ENCODE results near the gene SH2D1B.

The SH2D1B gene

GRCh38 chr1:162388615-162389014, 23.3 kb downstream of the SH2D1B start:
- Histone ChIP-seq H3K27ac (ENCODE audit: low read depth, low read length) (no peak overlapping the region), H3K9ac (ENCODE audit: low read depth in 1 of 2, low read length in 2 of 2) (no peak overlapping the region), H3K27me3 (ENCODE audit: control insufficient read depth in 1 of 2, insufficient read depth in 2 of 2, low read length in 2 of 2) (no peaks in the 10 kb centered on the region), H3K4me1 (ENCODE audit: control insufficient read depth in 1 of 2, insufficient read depth in 2 of 2, low read length in 2 of 2) (peaks cover 7 to 31% of the 10 kb centered on the region in 2 donors), H3K9me3 (ENCODE audit: control insufficient read depth in 1 of 2, low read length in 2 of 2) (no peaks in the 10 kb centered on the region), H3K4me3 (ENCODE audit: low read depth in 1 of 2, low read length in 2 of 2) (no peak overlapping the region), H3K36me3 (ENCODE audit: control insufficient read depth in 1 of 2, insufficient read depth in 2 of 2, low read length in 2 of 2) (peaks cover 0 to 6% of the 10 kb centered on the region in 2 donors)

- Histone ChIP-seq H3K4me3 (ENCODE audit: low read depth in 1 of 2, low read length in 2 of 2) (no peak overlapping the region), H3K4me1 (ENCODE audit: control insufficient read depth in 1 of 2, insufficient read depth in 2 of 2, low read length in 2 of 2) (peaks cover 9 to 36% of the 10 kb centered on the region in 2 donors), H3K9ac (ENCODE audit: low read depth in 1 of 2, low read length in 2 of 2) (no peak overlapping the region), H3K27me3 (ENCODE audit: control insufficient read depth in 1 of 2, insufficient read depth in 2 of 2, low read length in 2 of 2) (no peaks in the 10 kb centered on the region), H3K27ac (ENCODE audit: low read depth, low read length) (no peak overlapping the region), H3K36me3 (ENCODE audit: control insufficient read depth in 1 of 2, insufficient read depth in 2 of 2, low read length in 2 of 2) (peaks cover 0 to 10% of the 10 kb centered on the region in 2 donors), H3K9me3 (ENCODE audit: control insufficient read depth in 1 of 2, low read length in 2 of 2) (no peaks in the 10 kb centered on the region)
Measured at GRCh38 chr1:162388083-162388594, 23.8 kb downstream of the SH2D1B start.

GRCh38 chr1:162387226-162388082, 24.5 kb downstream of the SH2D1B start:
- Histone ChIP-seq H3K4me1 (ENCODE audit: control insufficient read depth in 1 of 2, insufficient read depth in 2 of 2, low read length in 2 of 2) (peaks cover 16 to 42% of the 10 kb centered on the region in 2 donors), H3K27ac (ENCODE audit: low read depth, low read length) (no peak overlapping the region)

DNA sequence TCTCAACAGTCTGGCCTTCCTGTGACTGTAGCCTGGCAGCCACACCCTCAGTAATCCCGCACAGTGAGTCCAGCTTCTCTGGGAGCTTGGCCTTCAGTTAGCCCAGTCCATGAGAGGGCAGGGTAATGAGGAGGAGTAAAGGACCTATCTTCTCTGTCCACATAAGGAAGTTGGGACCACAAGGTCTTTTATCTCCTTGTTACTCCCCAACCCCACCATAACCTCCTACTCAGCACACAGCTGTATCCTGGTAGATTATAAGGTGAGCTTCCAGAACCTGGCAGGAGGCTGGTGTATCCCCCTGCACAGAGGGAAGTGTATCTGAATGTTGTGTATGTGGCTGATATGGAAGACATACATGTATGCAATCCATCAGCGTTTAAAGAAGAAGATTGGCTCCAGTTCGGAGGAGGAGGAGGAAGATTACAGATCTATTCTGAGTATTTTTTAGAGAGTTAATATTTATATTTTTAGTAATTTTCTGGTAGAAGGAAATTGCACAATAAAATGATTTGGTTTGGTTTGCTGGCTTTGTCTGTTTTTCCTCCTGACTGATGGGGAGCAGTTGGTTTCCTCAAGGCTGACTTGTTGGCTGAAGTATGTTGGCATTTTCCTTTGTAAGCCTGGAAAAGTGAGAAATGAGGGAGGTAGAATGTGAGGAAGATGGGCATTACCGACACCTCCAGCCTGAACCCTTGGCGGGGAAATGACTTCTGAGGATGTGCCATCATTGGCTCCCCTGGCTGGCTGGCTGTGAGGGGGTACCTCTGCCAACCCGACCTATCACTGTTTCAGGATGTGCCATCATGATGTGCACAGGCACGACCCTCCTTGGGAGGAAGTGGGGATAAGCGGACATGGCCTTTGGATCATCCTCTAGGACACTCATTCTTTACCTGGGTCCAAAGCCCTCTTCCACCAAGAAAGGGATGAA, 25.4 kb downstream of the SH2D1B start:
- Histone ChIP-seq H3K4me3 (ENCODE audit: low read depth in 1 of 2, low read length in 2 of 2) (no peak overlapping the region), H3K9me3 (ENCODE audit: control insufficient read depth in 1 of 2, low read length in 2 of 2) (no peaks in the 10 kb centered on the region), H3K9ac (ENCODE audit: low read depth in 1 of 2, low read length in 2 of 2) (no peak overlapping the region), H3K4me1 (ENCODE audit: control insufficient read depth in 1 of 2, insufficient read depth in 2 of 2, low read length in 2 of 2) (peaks cover 24 to 45% of the 10 kb centered on the region in 2 donors), H3K36me3 (ENCODE audit: control insufficient read depth in 1 of 2, insufficient read depth in 2 of 2, low read length in 2 of 2) (peaks cover 0 to 12% of the 10 kb centered on the region in 2 donors), H3K27me3 (ENCODE audit: control insufficient read depth in 1 of 2, insufficient read depth in 2 of 2, low read length in 2 of 2) (no peaks in the 10 kb centered on the region), H3K27ac (ENCODE audit: low read depth, low read length) (no peak overlapping the region)

More at GRCh38 chr1:162387226-162388082, 24.5 kb downstream of the SH2D1B start:
- H3K27me3 ChIP-seq (ENCODE audit: control insufficient read depth in 1 of 2, insufficient read depth in 2 of 2, low read length in 2 of 2), result no peaks in the 10 kb centered on the region
- H3K4me3 ChIP-seq (ENCODE audit: low read depth in 1 of 2, low read length in 2 of 2), result no peak overlapping the region
- no peak overlapping the region for H3K9ac ChIP-seq (ENCODE audit: low read depth in 1 of 2, low read length in 2 of 2)
- H3K9me3 ChIP-seq (ENCODE audit: control insufficient read depth in 1 of 2, low read length in 2 of 2), result no peaks in the 10 kb centered on the region
- peaks cover 0 to 12% of the 10 kb centered on the region in 2 donors for H3K36me3 ChIP-seq (ENCODE audit: control insufficient read depth in 1 of 2, insufficient read depth in 2 of 2, low read length in 2 of 2)

DNA sequence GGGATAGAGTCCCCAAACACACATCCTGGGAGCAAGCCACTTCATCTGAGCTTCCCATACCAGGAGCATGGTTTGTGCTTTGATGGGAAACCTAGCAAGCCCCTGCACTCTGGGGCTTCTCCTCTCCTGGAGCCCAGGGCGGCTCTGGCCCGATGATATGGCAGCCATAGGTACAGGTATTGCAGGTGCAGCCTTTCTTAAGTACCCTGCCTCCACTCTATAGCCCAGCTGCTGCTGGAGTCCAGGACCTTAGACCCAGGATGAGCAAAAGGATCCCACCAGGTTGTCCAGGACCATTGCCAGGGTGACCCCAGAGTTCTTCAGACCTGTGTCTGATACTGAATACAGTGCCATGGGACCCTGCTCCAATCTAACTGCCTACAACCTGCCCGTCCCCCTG, 26.2 kb downstream of the SH2D1B start:
- Histone ChIP-seq H3K36me3 (ENCODE audit: control insufficient read depth in 1 of 2, insufficient read depth in 2 of 2, low read length in 2 of 2) (peaks cover 0 to 12% of the 10 kb centered on the region in 2 donors), H3K4me3 (ENCODE audit: low read depth in 1 of 2, low read length in 2 of 2) (no peak overlapping the region), H3K9me3 (ENCODE audit: control insufficient read depth in 1 of 2, low read length in 2 of 2) (no peaks in the 10 kb centered on the region), H3K27me3 (ENCODE audit: control insufficient read depth in 1 of 2, insufficient read depth in 2 of 2, low read length in 2 of 2) (no peaks in the 10 kb centered on the region), H3K27ac (ENCODE audit: low read depth, low read length) (no peak overlapping the region), H3K9ac (ENCODE audit: low read depth in 1 of 2, low read length in 2 of 2) (no peak overlapping the region), H3K4me1 (ENCODE audit: control insufficient read depth in 1 of 2, insufficient read depth in 2 of 2, low read length in 2 of 2) (peaks cover 30 to 43% of the 10 kb centered on the region in 2 donors)

GRCh38 chr1:162385280-162385623, 26.7 kb downstream of the SH2D1B start:
- H3K27ac ChIP-seq (ENCODE audit: low read depth, low read length), result no peak overlapping the region
- H3K4me3 ChIP-seq (ENCODE audit: low read depth in 1 of 2, low read length in 2 of 2), result no peak overlapping the region
- no peaks in the 10 kb centered on the region for H3K9me3 ChIP-seq (ENCODE audit: control insufficient read depth in 1 of 2, low read length in 2 of 2)
- no peaks in the 10 kb centered on the region for H3K27me3 ChIP-seq (ENCODE audit: control insufficient read depth in 1 of 2, insufficient read depth in 2 of 2, low read length in 2 of 2)
- peaks cover 30 to 47% of the 10 kb centered on the region in 2 donors for H3K4me1 ChIP-seq (ENCODE audit: control insufficient read depth in 1 of 2, insufficient read depth in 2 of 2, low read length in 2 of 2)
- no peak overlapping the region for H3K9ac ChIP-seq (ENCODE audit: low read depth in 1 of 2, low read length in 2 of 2)
- peaks cover 0 to 12% of the 10 kb centered on the region in 2 donors for H3K36me3 ChIP-seq (ENCODE audit: control insufficient read depth in 1 of 2, insufficient read depth in 2 of 2, low read length in 2 of 2)

DNA sequence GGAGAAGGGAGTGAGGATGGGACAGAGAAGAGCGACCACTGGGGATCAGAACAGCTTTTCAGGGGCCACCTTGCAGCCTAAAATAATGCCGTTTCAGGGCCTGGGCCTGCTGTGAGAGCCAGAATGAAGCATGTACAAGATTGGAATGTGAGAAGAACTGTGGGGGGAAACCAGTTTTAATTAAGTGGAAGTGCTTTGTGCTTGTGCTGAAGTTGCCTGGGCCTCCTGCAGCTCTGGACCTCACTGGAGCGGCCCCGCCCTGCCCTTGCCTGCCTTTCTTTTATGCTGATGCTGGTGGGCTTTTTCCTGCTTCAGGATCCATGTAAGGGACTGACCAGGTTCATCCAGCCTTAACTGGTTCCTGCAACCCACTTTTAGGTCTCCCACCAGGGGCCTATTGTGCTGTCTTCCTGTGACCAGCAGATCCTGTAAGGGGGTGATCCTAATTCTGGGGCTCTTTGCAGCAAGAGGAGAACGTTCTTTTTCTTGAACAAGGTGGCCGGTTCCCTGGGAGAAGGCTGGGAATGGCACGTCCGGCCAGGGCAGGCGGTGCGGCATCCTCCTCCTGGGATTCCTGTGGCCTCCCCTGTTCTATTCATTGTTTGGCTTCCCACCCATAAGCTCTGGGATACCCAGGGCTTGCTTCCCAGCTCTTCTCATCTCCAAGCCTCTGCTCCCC, 27.2 kb downstream of the SH2D1B start:
- Histone ChIP-seq H3K4me3 (ENCODE audit: low read depth in 1 of 2, low read length in 2 of 2) (no peak overlapping the region), H3K27ac (ENCODE audit: low read depth, low read length) (no peak overlapping the region)

DNA sequence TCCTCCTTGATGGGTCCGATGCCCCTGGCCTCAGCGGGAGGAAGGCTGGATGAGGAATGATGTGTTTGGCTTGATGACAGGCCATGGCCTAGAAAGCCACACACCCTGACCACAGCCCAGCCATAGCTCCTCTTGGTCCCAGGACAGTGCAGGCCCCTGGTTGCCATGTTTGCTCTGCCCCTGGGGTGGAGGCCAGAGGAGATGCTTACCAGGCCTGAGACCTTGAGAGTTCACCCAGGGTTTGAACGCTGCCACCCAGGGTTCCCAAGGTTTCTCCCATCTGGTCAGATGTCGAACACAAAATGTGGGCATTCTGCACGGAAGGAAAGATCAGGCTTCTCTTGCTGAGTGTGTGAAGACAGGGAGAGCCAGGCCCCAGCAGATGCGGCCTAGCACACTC, 27.8 kb downstream of the SH2D1B start:
- H3K36me3 ChIP-seq (ENCODE audit: control insufficient read depth in 1 of 2, insufficient read depth in 2 of 2, low read length in 2 of 2), result peaks cover 0 to 12% of the 10 kb centered on the region in 2 donors
- H3K4me3 ChIP-seq (ENCODE audit: low read depth in 1 of 2, low read length in 2 of 2), result no peak overlapping the region
- no peaks in the 10 kb centered on the region for H3K27me3 ChIP-seq (ENCODE audit: control insufficient read depth in 1 of 2, insufficient read depth in 2 of 2, low read length in 2 of 2)
- no peaks in the 10 kb centered on the region for H3K9me3 ChIP-seq (ENCODE audit: control insufficient read depth in 1 of 2, low read length in 2 of 2)
- peaks cover 29 to 39% of the 10 kb centered on the region in 2 donors for H3K4me1 ChIP-seq (ENCODE audit: control insufficient read depth in 1 of 2, insufficient read depth in 2 of 2, low read length in 2 of 2)
- H3K27ac ChIP-seq (ENCODE audit: low read depth, low read length), result no peak overlapping the region
- H3K9ac ChIP-seq (ENCODE audit: low read depth in 1 of 2, low read length in 2 of 2), result no peak overlapping the region

More for the DNA sequence above, 27.2 kb downstream of the SH2D1B start:
- H3K9ac ChIP-seq (ENCODE audit: low read depth in 1 of 2, low read length in 2 of 2), result no peak overlapping the region
- peaks cover 0 to 12% of the 10 kb centered on the region in 2 donors for H3K36me3 ChIP-seq (ENCODE audit: control insufficient read depth in 1 of 2, insufficient read depth in 2 of 2, low read length in 2 of 2)
- H3K4me1 ChIP-seq (ENCODE audit: control insufficient read depth in 1 of 2, insufficient read depth in 2 of 2, low read length in 2 of 2), result peaks cover 30 to 45% of the 10 kb centered on the region in 2 donors
- H3K9me3 ChIP-seq (ENCODE audit: control insufficient read depth in 1 of 2, low read length in 2 of 2), result no peaks in the 10 kb centered on the region
- no peaks in the 10 kb centered on the region for H3K27me3 ChIP-seq (ENCODE audit: control insufficient read depth in 1 of 2, insufficient read depth in 2 of 2, low read length in 2 of 2)

GRCh38 chr1:162383516-162383915, 28.4 kb downstream of the SH2D1B start:
- H3K27me3 ChIP-seq (ENCODE audit: control insufficient read depth in 1 of 2, insufficient read depth in 2 of 2, low read length in 2 of 2), result no peaks in the 10 kb centered on the region
- no peaks in the 10 kb centered on the region for H3K9me3 ChIP-seq (ENCODE audit: control insufficient read depth in 1 of 2, low read length in 2 of 2)
- peaks cover 0 to 12% of the 10 kb centered on the region in 2 donors for H3K36me3 ChIP-seq (ENCODE audit: control insufficient read depth in 1 of 2, insufficient read depth in 2 of 2, low read length in 2 of 2)
- H3K4me1 ChIP-seq (ENCODE audit: control insufficient read depth in 1 of 2, insufficient read depth in 2 of 2, low read length in 2 of 2), result peaks cover 23 to 33% of the 10 kb centered on the region in 2 donors
- H3K4me3 ChIP-seq (ENCODE audit: low read depth in 1 of 2, low read length in 2 of 2), result no peak overlapping the region
- H3K9ac ChIP-seq (ENCODE audit: low read depth in 1 of 2, low read length in 2 of 2), result no peak overlapping the region
- no peak overlapping the region for H3K27ac ChIP-seq (ENCODE audit: low read depth, low read length)

Data from duodenal mucosa (tissue), 2 donors.